Activated CD4-positive, alpha-beta T cell treated with anti-CD3 and anti-CD28 coated beads for 36 hours (primary cell): ENCODE results near the gene CNGA3. TPM values are rescaled to one million over a fixed set of nuclear protein-coding genes. Genes with fewer than 3 reads are reported as not detected.

ENCODE experiments used
- ATAC-seq: fragments of 200-7000 bp; cut with Tn5 transposase; one replicate; pipeline ENCODE4 v1.10.0; 2021; ENCODE audit warnings: mild to moderate bottlenecking, moderate library complexity
- CTCF ChIA-PET: fragments of 350-600 bp; sonication (Branson Sonifier 250); formaldehyde crosslinking; loops from one replicate; lab custom pipeline; 2021; ENCODE audit warnings: antibody characterized with exemption; lab: Charles Lee
- POLR2A ChIA-PET: fragments of 350-600 bp; sonication (Branson Sonifier 250); formaldehyde crosslinking; loops from one replicate; lab custom pipeline; 2021; ENCODE audit warnings: antibody characterized with exemption, inconsistent platforms; lab: Charles Lee
- DNase-seq: peaks from one replicate; pipeline ENCODE4 v3.0.0-alpha.2; 2020
- H3K27ac Mint-ChIP-seq: one replicate; pipeline ENCODE4 v1.8.0; 2021; ENCODE audit warnings: mixed read lengths
- H3K27me3 Mint-ChIP-seq: one replicate; pipeline ENCODE4 v1.8.0; 2021; ENCODE audit warnings: mixed read lengths
- H3K36me3 Mint-ChIP-seq: one replicate; pipeline ENCODE4 v1.8.0; 2021; ENCODE audit warnings: low read depth, mixed read lengths
- H3K4me1 Mint-ChIP-seq: one replicate; pipeline ENCODE4 v1.8.0; 2021; ENCODE audit warnings: mixed read lengths
- H3K4me3 Mint-ChIP-seq: one replicate; pipeline ENCODE4 v1.8.0; 2021; ENCODE audit warnings: mild to moderate bottlenecking, moderate library complexity, mixed read lengths
- H3K9me3 Mint-ChIP-seq: one replicate; pipeline ENCODE4 v1.8.0; 2021; ENCODE audit warnings: low read depth, mixed read lengths
- intact Hi-C, 2 experiments: fragments of 100-400 bp; cut with DNase I in 1 of 2; cut with micrococcal nuclease in 1 of 2; formaldehyde crosslinking; loops; one replicate each; pipeline versions ENCODE4 v1.14.2 to v1.15.1; 2022 to 2024; cut with DNase I, micrococcal nuclease
- total RNA-seq, 2 experiments: library from RNA; stranded (reverse); gene quantifications; one replicate each; pipeline ENCODE4 v1.2.3, GENCODE V29; 2021

Gene CNGA3
- total RNA-seq, 2 experiments from 2014 or later, result not detected

DNA sequence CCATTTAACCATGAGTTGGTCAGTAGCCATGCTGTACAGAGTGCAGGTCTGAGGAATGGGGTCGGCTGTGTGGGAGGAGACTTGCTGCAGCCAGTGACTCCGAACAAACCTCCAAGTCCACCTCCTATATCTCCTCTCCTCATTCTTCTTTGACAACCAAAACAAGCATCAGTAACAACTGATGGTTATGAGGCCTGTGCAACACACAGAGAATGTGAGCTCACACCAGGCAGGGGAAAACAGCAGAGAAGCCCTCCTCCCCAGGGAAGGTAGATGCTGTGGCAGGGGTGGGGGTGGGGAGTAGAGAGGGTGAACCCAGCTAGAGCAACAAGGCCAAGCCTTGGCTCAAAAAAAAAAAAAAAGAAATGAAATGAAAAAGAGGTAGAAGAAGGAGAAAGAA, 12.3 kb upstream of the CNGA3 start:
- intact Hi-C loops, result no loop called here
- POLR2A ChIA-PET, result no interaction called here
- Mint-ChIP-seq H3K4me1 (no peaks in the 10 kb centered on the region), H3K36me3 (no peaks in the 10 kb centered on the region), H3K4me3 (no peak overlapping the region), H3K27me3 (peaks cover 11% of the 10 kb centered on the region), H3K27ac (no peak overlapping the region), H3K9me3 (no peaks in the 10 kb centered on the region)
- DNase-seq (no peak), ATAC-seq (no peak)
- CTCF ChIA-PET, result interaction anchor here (0.8 kb wide), 1 partner anchor 208 kb away, joined by 3 read pairs; no protein-coding TSS in a partner anchor

DNA sequence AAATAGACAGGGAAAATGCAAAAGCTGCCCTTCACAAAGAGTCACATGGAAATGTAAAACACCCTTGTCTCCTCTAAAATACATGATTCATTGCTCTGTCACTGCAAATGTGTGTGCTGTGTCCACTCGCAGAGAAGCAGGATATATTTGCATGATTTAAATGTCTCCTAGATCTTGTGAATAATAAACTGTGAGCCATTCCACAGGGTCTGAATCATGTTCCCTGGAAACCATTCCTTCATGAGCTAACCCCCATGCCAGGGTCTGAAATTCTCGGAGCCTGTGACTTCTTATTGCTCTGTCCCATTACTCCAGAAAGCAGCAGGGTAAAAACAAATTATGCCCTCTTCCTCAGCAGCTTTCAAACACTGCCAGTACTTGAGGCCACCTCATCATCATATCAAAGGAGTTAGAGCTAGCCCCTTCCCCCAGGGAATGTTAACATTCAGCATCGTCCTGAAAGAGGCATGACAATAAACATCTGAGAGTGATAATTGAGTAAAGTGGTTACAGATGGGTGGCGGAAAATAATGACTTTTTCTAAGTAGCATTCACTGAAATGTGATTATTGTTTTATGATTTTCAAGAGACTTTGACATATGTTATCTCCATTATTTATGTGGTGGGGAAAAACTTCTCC, 11.7 kb upstream of the CNGA3 start:
- Mint-ChIP-seq H3K27ac (no peak overlapping the region), H3K4me1 (no peaks in the 10 kb centered on the region), H3K36me3 (no peaks in the 10 kb centered on the region), H3K9me3 (no peaks in the 10 kb centered on the region), H3K4me3 (no peak overlapping the region), H3K27me3 (peaks cover 16% of the 10 kb centered on the region)
- intact Hi-C loops, result no loop called here
- POLR2A ChIA-PET, result no interaction called here
- no peak for ATAC-seq
- no peak for DNase-seq
- CTCF ChIA-PET, result interaction anchor here (0.8 kb wide), 1 partner anchor 209 kb away, joined by 3 read pairs; no protein-coding TSS in a partner anchor

DNA sequence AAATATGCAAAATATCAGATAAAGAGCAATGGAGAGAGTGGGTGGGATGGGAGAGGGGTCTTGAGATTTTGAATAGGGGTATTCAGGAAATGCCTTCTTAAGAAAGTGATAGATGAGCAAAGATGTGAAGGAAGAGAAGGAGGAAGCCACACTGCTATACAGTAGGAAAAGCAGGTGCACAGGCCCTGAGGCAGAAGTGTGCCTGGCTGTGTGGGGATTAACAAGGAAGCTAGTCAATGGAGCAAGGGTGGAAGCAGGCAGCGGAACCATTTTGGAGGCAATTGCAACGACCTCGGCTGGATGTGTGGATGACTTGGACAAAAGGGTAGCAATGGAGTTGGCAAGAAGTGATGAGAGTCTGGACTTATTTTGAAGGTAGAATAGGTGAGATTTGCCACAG, 11.0 kb upstream of the CNGA3 start:
- POLR2A ChIA-PET, result no interaction called here
- H3K9me3 Mint-ChIP-seq, result no peaks in the 10 kb centered on the region
- H3K4me3 Mint-ChIP-seq, result no peak overlapping the region
- DNase-seq, result no peak
- H3K4me1 Mint-ChIP-seq, result no peaks in the 10 kb centered on the region
- peaks cover 16% of the 10 kb centered on the region for H3K27me3 Mint-ChIP-seq
- no peak for ATAC-seq
- intact Hi-C loops, result no loop called here
- no peaks in the 10 kb centered on the region for H3K36me3 Mint-ChIP-seq
- H3K27ac Mint-ChIP-seq, result no peak overlapping the region
- CTCF ChIA-PET, result no interaction called here

DNA sequence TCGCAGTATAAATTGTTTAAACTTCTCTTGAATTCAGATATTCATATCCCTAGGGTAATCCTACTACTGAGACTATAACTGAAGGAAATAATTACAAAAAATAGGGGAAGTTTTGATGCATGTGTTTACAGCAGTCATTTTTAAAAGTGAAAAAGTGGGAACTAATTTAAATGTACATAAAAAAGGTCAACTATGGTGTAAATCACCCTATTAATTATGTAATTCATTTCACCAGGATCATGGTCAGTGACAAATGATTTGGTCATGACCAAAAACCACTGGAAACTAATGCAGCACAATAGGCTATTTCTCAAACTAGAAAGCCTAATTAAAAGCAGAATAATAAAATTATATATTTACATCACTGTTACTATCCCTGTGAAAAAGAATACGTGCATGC, 5.0 kb upstream of the CNGA3 start:
- Mint-ChIP-seq H3K9me3 (no peaks in the 10 kb centered on the region), H3K36me3 (peaks cover 1% of the 10 kb centered on the region), H3K27me3 (peaks cover 40% of the 10 kb centered on the region), H3K4me3 (no peak overlapping the region), H3K27ac (no peak overlapping the region), H3K4me1 (peaks cover 4% of the 10 kb centered on the region)
- ATAC-seq, result no peak
- ChIA-PET POLR2A (no interaction called here), CTCF (no interaction called here)
- DNase-seq, result no peak
- intact Hi-C loops, result no loop called here

DNA sequence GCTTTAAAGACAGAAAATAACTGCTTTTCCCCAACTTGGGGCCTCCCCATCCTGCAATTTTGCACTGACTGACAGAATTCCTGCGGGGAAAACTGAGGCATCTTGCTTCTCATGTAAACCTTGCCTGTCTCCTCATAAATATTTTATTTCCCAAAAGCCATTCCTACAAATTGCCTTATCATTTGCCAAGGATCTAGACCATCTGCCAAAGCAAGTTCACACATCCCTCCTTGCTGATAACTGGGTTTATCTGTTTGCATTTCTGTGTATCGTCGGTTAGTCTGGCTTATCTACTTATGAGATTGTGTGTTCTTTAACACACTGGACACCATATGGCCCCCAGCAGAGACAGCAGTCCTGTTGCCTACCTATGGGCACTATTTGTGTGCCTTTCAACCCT, 3.0 kb upstream of the CNGA3 start:
- Mint-ChIP-seq H3K27me3 (peaks cover 48% of the 10 kb centered on the region), H3K4me3 (no peak overlapping the region), H3K27ac (no peak overlapping the region), H3K4me1 (peaks cover 10% of the 10 kb centered on the region), H3K9me3 (no peaks in the 10 kb centered on the region), H3K36me3 (peaks cover 2% of the 10 kb centered on the region)
- ChIA-PET POLR2A (no interaction called here), CTCF (no interaction called here)
- ATAC-seq (no peak), DNase-seq (no peak)
- intact Hi-C loops, result no loop called here

- CTCF ChIA-PET, result no interaction called here
- DNase-seq, result no peak
- intact Hi-C loops, result no loop called here
- no peak for ATAC-seq
- POLR2A ChIA-PET, result no interaction called here
- no peak overlapping the region for H3K27ac Mint-ChIP-seq
- H3K4me1 Mint-ChIP-seq, result peaks cover 10% of the 10 kb centered on the region
- H3K27me3 Mint-ChIP-seq, result peaks cover 73% of the 10 kb centered on the region
- H3K9me3 Mint-ChIP-seq, result peaks cover 2% of the 10 kb centered on the region
- H3K36me3 Mint-ChIP-seq, result peaks cover 2% of the 10 kb centered on the region
- H3K4me3 Mint-ChIP-seq, result no peak overlapping the region
Observed at GRCh38 chr2:98347298-98348065, 1.2 kb downstream of the CNGA3 start.

DNA sequence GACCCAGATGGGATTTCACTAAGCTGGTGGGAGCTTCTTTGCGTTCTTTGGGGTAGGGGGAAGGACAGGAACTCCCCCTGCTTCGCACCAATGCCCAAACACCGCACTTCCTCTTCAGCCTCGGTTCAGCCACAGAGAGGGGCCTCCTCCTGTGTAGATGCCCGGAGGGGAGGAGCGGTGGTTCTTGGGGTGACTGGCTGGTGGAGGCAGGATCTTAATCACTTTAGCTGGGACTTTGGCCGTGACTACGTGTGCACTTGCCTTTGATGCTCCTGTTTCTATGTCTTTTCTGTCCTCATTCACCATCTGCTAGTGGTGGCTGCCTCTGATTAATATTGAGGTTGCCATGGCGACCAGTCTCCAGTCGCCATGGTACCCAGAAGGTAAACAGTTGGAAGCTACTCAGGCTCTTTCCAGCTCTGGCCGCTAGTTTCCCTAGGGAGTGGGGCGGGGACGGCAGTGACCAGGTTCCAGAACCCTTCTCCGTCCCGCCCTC, 1.9 kb downstream of the CNGA3 start:
- Mint-ChIP-seq H3K4me1 (peaks cover 10% of the 10 kb centered on the region), H3K36me3 (peaks cover 2% of the 10 kb centered on the region), H3K9me3 (peaks cover 2% of the 10 kb centered on the region), H3K27me3 (peaks cover 69% of the 10 kb centered on the region), H3K27ac (no peak overlapping the region), H3K4me3 (no peak overlapping the region)
- no peak for ATAC-seq
- intact Hi-C loops, result no loop called here
- CTCF ChIA-PET, result no interaction called here
- POLR2A ChIA-PET, result no interaction called here
- no peak for DNase-seq

DNA sequence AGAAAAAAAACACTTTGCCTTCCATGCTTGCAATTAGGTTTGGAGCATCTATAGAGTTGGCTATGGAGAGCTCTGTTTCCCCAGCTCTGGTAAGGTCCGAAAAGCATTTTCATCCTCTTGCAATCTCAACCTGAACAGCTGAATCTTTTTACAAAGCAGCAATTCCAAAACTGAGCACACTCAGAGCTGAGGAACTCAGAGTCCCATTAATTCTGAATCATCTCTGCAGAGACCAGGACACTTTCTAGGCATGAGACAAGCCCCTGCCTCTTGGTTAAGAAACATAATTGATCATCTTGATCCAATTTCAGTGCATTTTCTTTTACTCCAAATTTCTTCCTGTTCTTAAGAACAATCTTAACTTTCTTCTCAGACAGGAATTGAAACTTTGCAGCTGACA, 4.2 kb downstream of the CNGA3 start:
- intact Hi-C loops, result no loop called here
- ChIA-PET CTCF (interaction anchor here (0.7 to 1.3 kb wide), 2 partner anchors 14 to 27 kb away, joined by 3 read pairs; no protein-coding TSS in a partner anchor), POLR2A (no interaction called here)
- Mint-ChIP-seq H3K36me3 (peaks cover 2% of the 10 kb centered on the region), H3K27me3 (peaks cover 58% of the 10 kb centered on the region), H3K27ac (no peak overlapping the region), H3K4me1 (peaks cover 10% of the 10 kb centered on the region), H3K4me3 (no peak overlapping the region), H3K9me3 (peaks cover 2% of the 10 kb centered on the region)
- DNase-seq (no peak), ATAC-seq (no peak)

- peaks cover 2% of the 10 kb centered on the region for H3K9me3 Mint-ChIP-seq
- ChIA-PET POLR2A (no interaction called here), CTCF (no interaction called here)
- H3K27ac Mint-ChIP-seq, result no peak overlapping the region
- no peaks in the 10 kb centered on the region for H3K36me3 Mint-ChIP-seq
- no peak overlapping the region for H3K4me3 Mint-ChIP-seq
- H3K27me3 Mint-ChIP-seq, result peaks cover 21% of the 10 kb centered on the region
- ATAC-seq (no peak), DNase-seq (no peak)
- intact Hi-C loops, result no loop called here
- H3K4me1 Mint-ChIP-seq, result no peaks in the 10 kb centered on the region
Observed at GRCh38 chr2:98355881-98356280, 9.6 kb downstream of the CNGA3 start.

DNA sequence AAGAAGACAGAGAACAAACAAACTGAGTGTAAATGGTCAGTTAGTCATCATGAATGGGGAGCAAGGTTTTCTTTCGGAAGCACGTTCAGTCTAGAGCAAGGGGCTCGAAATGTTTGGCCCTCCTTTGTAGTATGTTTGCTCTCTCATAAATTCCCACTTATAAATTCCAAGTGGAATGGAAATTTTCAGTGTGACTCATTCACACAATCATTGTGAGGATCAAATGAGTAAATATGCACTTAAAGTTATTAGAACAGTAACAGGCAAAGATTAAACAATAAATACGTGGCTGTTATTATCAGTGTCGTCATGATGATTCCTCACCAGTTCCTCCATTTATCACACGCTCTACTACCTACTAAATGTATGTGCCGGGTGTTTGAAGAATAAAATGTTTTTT, 10.5 kb downstream of the CNGA3 start:
- Mint-ChIP-seq H3K9me3 (peaks cover 2% of the 10 kb centered on the region), H3K27ac (no peak overlapping the region), H3K4me3 (no peak overlapping the region), H3K36me3 (no peaks in the 10 kb centered on the region), H3K27me3 (peaks cover 16% of the 10 kb centered on the region), H3K4me1 (no peaks in the 10 kb centered on the region)
- ATAC-seq (no peak), DNase-seq (no peak)
- ChIA-PET POLR2A (no interaction called here), CTCF (no interaction called here)
- intact Hi-C loops, result no loop called here

DNA sequence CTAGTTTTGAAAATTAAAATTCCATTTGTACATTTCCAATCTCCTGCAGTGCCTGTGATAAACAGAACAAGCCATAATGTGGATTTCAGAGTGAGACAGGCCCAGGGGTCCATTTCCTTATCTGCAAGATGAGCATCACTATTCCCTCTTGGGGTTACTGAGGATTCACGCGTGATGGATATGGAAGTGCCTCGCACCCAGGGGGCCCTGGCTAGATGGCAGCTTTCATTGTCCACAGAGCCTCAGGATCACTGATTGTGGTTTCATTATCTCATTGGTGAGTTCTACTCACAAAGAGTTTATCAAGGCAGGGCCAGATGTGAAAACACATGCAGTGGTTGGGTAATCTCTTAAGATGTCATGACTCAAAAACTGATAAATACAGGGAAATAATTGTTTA, 11.6 kb downstream of the CNGA3 start:
- POLR2A ChIA-PET, result interaction anchor here (0.6 kb wide), 1 partner anchor 116 kb away, joined by 3 read pairs; no protein-coding TSS in a partner anchor
- ATAC-seq, result no peak

DNA sequence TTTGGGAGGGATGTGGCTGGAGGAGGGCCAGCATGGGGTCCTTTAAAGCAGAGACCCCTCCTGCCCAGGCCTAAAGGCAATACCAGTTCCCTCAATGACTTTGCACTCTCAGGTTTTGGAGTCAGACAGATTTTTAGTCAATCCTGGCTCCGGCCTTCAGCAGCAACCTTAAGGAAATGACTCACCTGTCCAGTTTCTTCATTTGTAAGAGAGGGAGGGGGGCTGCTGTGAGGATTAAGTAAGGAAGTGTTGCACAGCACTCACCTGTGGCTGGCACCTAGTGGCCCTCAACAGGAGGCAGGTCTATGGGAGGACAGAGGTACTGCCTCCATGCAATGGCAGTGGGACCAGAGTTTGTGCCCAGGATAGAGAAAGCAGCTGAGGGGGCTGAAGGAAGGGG, 13.7 kb downstream of the CNGA3 start:
- POLR2A ChIA-PET, result no interaction called here

More for the DNA sequence above, 11.6 kb downstream of the CNGA3 start:
- H3K4me3 Mint-ChIP-seq, result no peak overlapping the region
- CTCF ChIA-PET, result no interaction called here
- no peaks in the 10 kb centered on the region for H3K4me1 Mint-ChIP-seq
- no peaks in the 10 kb centered on the region for H3K36me3 Mint-ChIP-seq
- no peak overlapping the region for H3K27ac Mint-ChIP-seq
- intact Hi-C loops, result no loop called here
- no peaks in the 10 kb centered on the region for H3K9me3 Mint-ChIP-seq
- H3K27me3 Mint-ChIP-seq, result peaks cover 10% of the 10 kb centered on the region
- no peak for DNase-seq

More for the DNA sequence above, 13.7 kb downstream of the CNGA3 start:
- Mint-ChIP-seq H3K27ac (no peak overlapping the region), H3K36me3 (no peaks in the 10 kb centered on the region), H3K4me1 (no peaks in the 10 kb centered on the region), H3K4me3 (no peak overlapping the region), H3K27me3 (peaks cover 7% of the 10 kb centered on the region), H3K9me3 (no peaks in the 10 kb centered on the region)
- CTCF ChIA-PET, result interaction anchor here (0.5 to 0.9 kb wide), 2 partner anchors 26 to 650 kb away, joined by 3 read pairs; no protein-coding TSS in a partner anchor
- ATAC-seq, result no peak
- intact Hi-C loops, result no loop called here
- no peak for DNase-seq
